K562 (cell line): ENCODE data around the gene TSC22D3. TPM values are rescaled to one million over a fixed set of nuclear protein-coding genes. Genes with fewer than 3 reads are reported as not detected.

Experiments used
- ATAC-seq: fragments of 200-7000 bp; cut with Tn5 transposase; 3 replicates; pipeline ENCODE4 v1.9.1; 2020; ENCODE audit warnings: moderate library complexity
- BruUV-seq: library from RNA; stranded (reverse); fragments of 400-500 nt; replicated peaks from 2 replicates; lab custom pipeline; 2021; lab: Mats Ljungman, UMichigan
- CTCF ChIA-PET: fragments of 300-600 bp; formaldehyde crosslinking; extraction: SDS; loops from one replicate; lab custom pipeline; 2021; ENCODE audit warnings: low intra/inter-chr PET ratio; lab: Yijun Ruan, JAX
- POLR2A ChIA-PET: fragments of 300-600, 350-650 bp; sonication (Branson Sonifier 250); formaldehyde crosslinking; extraction: SDS; loops from one replicate; lab custom pipeline; 2021; ENCODE audit warnings: antibody characterized with exemption, inconsistent platforms; lab: Yijun Ruan, JAX
- DNase-seq, 4 experiments: peaks; one replicate each; pipeline versions ENCODE4 v3.0.0 to v3.0.0-alpha.2; 2011 to 2018; ENCODE audit warnings: low spot score in 3 of 4, mixed read lengths in 3 of 4; ENCODE audit errors: extremely low read depth in 1 of 4
- FAIRE-seq: peaks from 2 replicates; lab custom pipeline; 2011; peaks lifted over from hg19 to GRCh38; lab: Jason Lieb, UNC
- H2AFZ ChIP-seq: 2 replicates; pipeline ENCODE4 v1.6.0; 2011; ENCODE audit warnings: low read depth, low read length, control low read depth, inconsistent platforms
- H3K27ac ChIP-seq: fragments of 200-600 bp; 3 replicates; pipeline ENCODE4 v1.8.0; 2011; ENCODE audit warnings: low read depth, mild to moderate bottlenecking, control low read depth, inconsistent platforms, low read length, moderate library complexity, mixed read lengths; ENCODE audit errors: extremely low read depth
- H3K27me3 ChIP-seq, 2 experiments: fragments of 300-600 bp in 1 of 2; 2 replicates in 1 of 2; 3 replicates in 1 of 2; pipeline versions ENCODE4 v1.6.0 to v1.8.0; 2011; ENCODE audit warnings: inconsistent platforms in 2 of 2, low read length in 2 of 2, mild to moderate bottlenecking in 1 of 2, mixed read lengths in 1 of 2, moderate library complexity in 1 of 2; ENCODE audit not compliant: control insufficient read depth in 2 of 2, insufficient read depth in 2 of 2
- H3K36me3 ChIP-seq: fragments of 300-600 bp; 3 replicates; pipeline ENCODE4 v1.8.0; 2011; ENCODE audit warnings: mild to moderate bottlenecking, low read length, inconsistent platforms; ENCODE audit not compliant: control insufficient read depth, insufficient read depth
- H3K4me1 ChIP-seq, 2 experiments: fragments of 200-600 bp in 1 of 2; replicated peaks in 1 of 2; 2 replicates in 1 of 2; 3 replicates in 1 of 2; pipeline versions ENCODE4 v1.5.1 to v1.8.0; 2011; ENCODE audit warnings: inconsistent platforms in 2 of 2, low read length in 2 of 2, mild to moderate bottlenecking in 1 of 2, mixed read lengths in 1 of 2, moderate library complexity in 1 of 2; ENCODE audit not compliant: control insufficient read depth in 2 of 2, insufficient read depth in 2 of 2
- H3K4me2 ChIP-seq: 2 replicates; pipeline ENCODE4 v1.6.1; 2011; ENCODE audit warnings: low read length, control low read depth, inconsistent platforms, mixed read lengths; ENCODE audit not compliant: insufficient read depth
- H3K4me3 ChIP-seq: fragments of 200-600 bp; sonication (generic), shearing (Covaris generic); 2 replicates; pipeline ENCODE4 v1.5.1; 2016; ENCODE audit warnings: control low read depth, inconsistent platforms
- H3K79me2 ChIP-seq: fragments of 200-600 bp; 3 replicates; pipeline ENCODE4 v1.8.0; 2011; ENCODE audit warnings: low read length, inconsistent platforms; ENCODE audit not compliant: control insufficient read depth, insufficient read depth
- H3K9ac ChIP-seq, 2 experiments: 2 replicates each; pipeline versions ENCODE4 v1.6.0 to v1.6.1; 2011; ENCODE audit warnings: low read depth in 2 of 2, low read length in 2 of 2, control low read depth in 1 of 2, inconsistent platforms in 1 of 2, mild to moderate bottlenecking in 1 of 2, mixed read lengths in 1 of 2; ENCODE audit not compliant: insufficient read depth in 1 of 2
- H3K9me1 ChIP-seq: one replicate; pipeline ENCODE4 v1.6.0; 2011; ENCODE audit warnings: inconsistent platforms, mild to moderate bottlenecking, low read length, moderate library complexity; ENCODE audit not compliant: control insufficient read depth, insufficient read depth
- H3K9me3 ChIP-seq: replicated peaks from 2 replicates; pipeline ENCODE4 v1.5.1; 2011; ENCODE audit warnings: low read depth, low read length, inconsistent platforms; ENCODE audit not compliant: control insufficient read depth, insufficient read depth
- H4K20me1 ChIP-seq: replicated peaks from 2 replicates; pipeline ENCODE4 v1.6.1; 2011; ENCODE audit warnings: low read length, inconsistent platforms, mixed read lengths; ENCODE audit not compliant: control insufficient read depth, insufficient read depth
- CTBP1 ChIP-seq: fragments of 450-650 bp; IDR thresholded peaks from 2 replicates; pipeline ENCODE4 v1.6.1; 2016; ENCODE audit warnings: borderline replicate concordance
- FOS ChIP-seq: IDR thresholded peaks from 3 replicates; pipeline ENCODE4 v1.6.1; 2011; ENCODE audit not compliant: insufficient read length; ENCODE audit errors: extremely low read depth
- FOXJ3 ChIP-seq: sonication (generic); formaldehyde crosslinking; IDR thresholded peaks from 2 replicates; pipeline ENCODE4 v1.4.0; 2020; ENCODE audit warnings: mild to moderate bottlenecking, missing genetic modification reagents
- HCFC1 ChIP-seq: IDR thresholded peaks from 2 replicates; pipeline ENCODE4 v1.6.1; 2012; ENCODE audit warnings: low read depth, low read length, improper control_type of control experiment
- PCBP2 ChIP-seq: fragments of 200-400 bp; formaldehyde crosslinking; IDR thresholded peaks from 2 replicates; pipeline ENCODE4 v1.6.1; 2018; ENCODE audit warnings: low read length, low read depth, mild to moderate bottlenecking, moderate library complexity; ENCODE audit not compliant: poor library complexity, severe bottlenecking
- SNRNP70 ChIP-seq: fragments of 200-400 bp; formaldehyde crosslinking; optimal IDR thresholded peaks from 2 replicates; pipeline ENCODE3; 2017; ENCODE audit warnings: low read depth, low read length
- SREBF2 ChIP-seq: sonication (generic); formaldehyde crosslinking; IDR thresholded peaks from 2 replicates; pipeline ENCODE4 v1.4.0; 2020; ENCODE audit warnings: mild to moderate bottlenecking, missing genetic modification reagents
- ZNF174 ChIP-seq: fragments of 250-450 bp; sonication (Bioruptor Pico); IDR thresholded peaks from 2 replicates; pipeline ENCODE4 v1.4.0; 2020; ENCODE audit warnings: mild to moderate bottlenecking
- ZNF274 ChIP-seq: IDR thresholded peaks from 2 replicates; pipeline ENCODE4 v1.6.1; 2011; ENCODE audit warnings: low read depth, mild to moderate bottlenecking, low read length, moderate library complexity, borderline replicate concordance
- ZNF668 ChIP-seq: fragments of 250-450 bp; sonication (Bioruptor Pico); IDR thresholded peaks from 2 replicates; pipeline ENCODE4 v1.8.0; 2022; ENCODE audit warnings: mild to moderate bottlenecking, inconsistent platforms
- ZNF830 ChIP-seq: fragments of 250-450 bp; sonication (Bioruptor Pico); IDR thresholded peaks from 2 replicates; pipeline ENCODE4 v1.5.0; 2021; ENCODE audit warnings: mild to moderate bottlenecking
- WGBS: fragments of 100-300 bp; shearing (Covaris generic); methylation state at CpG from one replicate; pipeline ENCODE4 v1.1.6; 2016; ENCODE audit warnings: low coverage, mixed read lengths; ENCODE audit not compliant: insufficient coverage; ENCODE audit errors: missing lambda C conversion rate; 5-methylcytosine and 5-hydroxymethylcytosine counted together
- in situ Hi-C: fragments of 300-500 bp; cut with MboI; formaldehyde crosslinking; loops from 4 replicates; pipeline ENCODE4 v1.15.0; 2018; ENCODE audit warnings: inconsistent platforms, mixed read lengths
- intact Hi-C: fragments of 100-400 bp; cut with micrococcal nuclease; formaldehyde crosslinking; loops from 2 replicates; pipeline ENCODE4 v1.14.2; 2022
- polyA plus RNA-seq, 8 experiments: library from polyadenylated mRNA; depleted of rRNA in 4 of 8; stranded (reverse) in 5 of 8; unstranded in 3 of 8; fragments of >200 nt; fragmentation: Nextera tagmentation in 2 of 8; fragmentation: Illumina TruSeq in 1 of 8; extraction: Ambion mirVana in 2 of 8; extraction: Trizol in 1 of 8; gene quantifications; 2 replicates each; pipeline versions ENCODE4 v1.2.1 to v1.2.3, GENCODE V29; 2011 to 2014; ENCODE audit warnings: inconsistent platforms in 1 of 8, missing spikeins in 1 of 8
- total RNA-seq, 7 experiments: library from RNA; depleted of rRNA in 6 of 7; stranded (reverse); fragments of >200 nt in 6 of 7; fragmentation: Illumina TruSeq in 2 of 7; extraction: Trizol in 2 of 7; gene quantifications; 2 replicates each; pipeline versions ENCODE4 v1.2.1 to v1.2.3, GENCODE V29; 2011 to 2021; ENCODE audit warnings: low replicate concordance in 1 of 7
- TF ChIP-seq, protein P1 (sequence below), 2 experiments: fragments of 450-650 bp; IDR thresholded peaks; 2 replicates each; pipeline ENCODE4 v1.6.1; 2016
- TF ChIP-seq, protein P2 (sequence below): fragments of 450-650 bp; IDR thresholded peaks from 2 replicates; pipeline ENCODE4 v1.7.0; 2016; ENCODE audit warnings: borderline replicate concordance

The TSC22D3 gene
- total and polyA plus RNA-seq, 9 of the 15 experiments (the other 6 are each of a cell fraction or from before 2014, with no cell fraction given): 0.48 to 3.0 (median 0.87) TPM

GRCh38 chrX:107736781-107737531, 38.6 kb downstream of the TSC22D3 start (continued):
- TF ChIP-seq ZNF174 (no peak), FOXJ3 (no peak)
- TF ChIP-seq, all 486 proteins: peak for 0

DNA sequence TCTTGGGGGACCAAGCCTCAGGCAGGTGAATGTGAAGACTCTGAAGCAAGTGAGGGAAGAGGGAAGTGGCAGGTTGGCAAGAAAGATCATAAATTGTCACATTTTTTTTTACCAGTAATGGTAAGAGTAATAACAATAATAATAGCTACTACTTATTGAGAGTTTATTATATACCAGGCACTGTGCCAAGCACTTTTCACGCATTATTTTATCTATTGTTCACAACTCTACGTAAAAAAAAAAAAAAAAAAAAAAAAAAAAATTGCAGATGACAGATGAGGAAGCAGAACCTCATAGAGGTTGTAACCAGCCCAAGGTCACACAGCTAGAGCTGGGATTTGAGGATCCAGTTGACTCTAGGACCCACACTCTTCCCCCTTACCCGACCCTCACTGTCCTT, 40.9 kb downstream of the TSC22D3 start:
- H3K9ac ChIP-seq: no peak overlapping the region

More for the DNA sequence above, 40.9 kb downstream of the TSC22D3 start:
- no peaks in the 10 kb centered on the region for H4K20me1 ChIP-seq
- no peaks in the 10 kb centered on the region for H3K36me3 ChIP-seq
- 14% methylated on average over 2 of the region's 3 CpGs for WGBS
- no peak overlapping the region for H3K4me3 ChIP-seq
- POLR2A ChIA-PET: no interaction called here
- CTCF ChIA-PET: no interaction called here
- FAIRE-seq (no peak), DNase-seq (no peak), ATAC-seq (no peak)
- H2AFZ ChIP-seq: no peak overlapping the region
- H3K27ac ChIP-seq: no peak overlapping the region
- H3K9me1 ChIP-seq: no peaks in the 10 kb centered on the region
- intact Hi-C loops (loop anchor here (5.0 kb wide), 1 partner anchor 62 kb away; no protein-coding TSS in a partner anchor), in situ Hi-C loops (no loop called here)
- 0 out of 5 replicates have a peak, but pooled peaks cover 0 to 11% of the 10 kb centered on the region in 2 experiments for H3K27me3 ChIP-seq
- H3K4me2 ChIP-seq: no peak overlapping the region
- no peaks in the 10 kb centered on the region for H3K9me3 ChIP-seq
- H3K4me1 ChIP-seq: peaks cover 12 to 24% of the 10 kb centered on the region in 2 experiments; a peak in 4 of 5 replicates
- BruUV-seq: no TSS peak
- no peaks in the 10 kb centered on the region for H3K79me2 ChIP-seq
- no peak for TF ChIP-seq ZNF668 (CRISPR knock-in tag)
- no peak for TF ChIP-seq SNRNP70
- no peak for TF ChIP-seq PCBP2
- no peak for TF ChIP-seq HCFC1
- no peak for TF ChIP-seq SREBF2 (CRISPR knock-in tag)
- TF ChIP-seq FOS: no peak
- no peak for TF ChIP-seq ZNF830 (CRISPR knock-in tag)
- TF ChIP-seq CTBP1: no peak
- TF ChIP-seq, protein P1, sequence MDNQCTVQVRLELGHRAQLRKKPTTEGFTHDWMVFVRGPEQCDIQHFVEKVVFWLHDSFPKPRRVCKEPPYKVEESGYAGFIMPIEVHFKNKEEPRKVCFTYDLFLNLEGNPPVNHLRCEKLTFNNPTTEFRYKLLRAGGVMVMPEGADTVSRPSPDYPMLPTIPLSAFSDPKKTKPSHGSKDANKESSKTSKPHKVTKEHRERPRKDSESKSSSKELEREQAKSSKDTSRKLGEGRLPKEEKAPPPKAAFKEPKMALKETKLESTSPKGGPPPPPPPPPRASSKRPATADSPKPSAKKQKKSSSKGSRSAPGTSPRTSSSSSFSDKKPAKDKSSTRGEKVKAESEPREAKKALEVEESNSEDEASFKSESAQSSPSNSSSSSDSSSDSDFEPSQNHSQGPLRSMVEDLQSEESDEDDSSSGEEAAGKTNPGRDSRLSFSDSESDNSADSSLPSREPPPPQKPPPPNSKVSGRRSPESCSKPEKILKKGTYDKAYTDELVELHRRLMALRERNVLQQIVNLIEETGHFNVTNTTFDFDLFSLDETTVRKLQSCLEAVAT (IDR thresholded peaks at IDR 0.05): no peak
- no peak for TF ChIP-seq ZNF274
- TF ChIP-seq, protein P2, sequence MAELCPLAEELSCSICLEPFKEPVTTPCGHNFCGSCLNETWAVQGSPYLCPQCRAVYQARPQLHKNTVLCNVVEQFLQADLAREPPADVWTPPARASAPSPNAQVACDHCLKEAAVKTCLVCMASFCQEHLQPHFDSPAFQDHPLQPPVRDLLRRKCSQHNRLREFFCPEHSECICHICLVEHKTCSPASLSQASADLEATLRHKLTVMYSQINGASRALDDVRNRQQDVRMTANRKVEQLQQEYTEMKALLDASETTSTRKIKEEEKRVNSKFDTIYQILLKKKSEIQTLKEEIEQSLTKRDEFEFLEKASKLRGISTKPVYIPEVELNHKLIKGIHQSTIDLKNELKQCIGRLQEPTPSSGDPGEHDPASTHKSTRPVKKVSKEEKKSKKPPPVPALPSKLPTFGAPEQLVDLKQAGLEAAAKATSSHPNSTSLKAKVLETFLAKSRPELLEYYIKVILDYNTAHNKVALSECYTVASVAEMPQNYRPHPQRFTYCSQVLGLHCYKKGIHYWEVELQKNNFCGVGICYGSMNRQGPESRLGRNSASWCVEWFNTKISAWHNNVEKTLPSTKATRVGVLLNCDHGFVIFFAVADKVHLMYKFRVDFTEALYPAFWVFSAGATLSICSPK: no peak
